LNCAP (cell line): ENCODE data around the gene NECTIN1.

ENCODE experiments used
- TF ChIP-seq, protein P1 (sequence below): fragments of 450-650 bp; IDR thresholded peaks from 2 replicates; pipeline ENCODE4 v1.5.1; 2017; ENCODE audit warnings: mild to moderate bottlenecking

The NECTIN1 gene

GRCh38 chr11:119626197-119626841 lies 102.7 kb downstream of the NECTIN1 start:
- TF ChIP-seq, protein P1, sequence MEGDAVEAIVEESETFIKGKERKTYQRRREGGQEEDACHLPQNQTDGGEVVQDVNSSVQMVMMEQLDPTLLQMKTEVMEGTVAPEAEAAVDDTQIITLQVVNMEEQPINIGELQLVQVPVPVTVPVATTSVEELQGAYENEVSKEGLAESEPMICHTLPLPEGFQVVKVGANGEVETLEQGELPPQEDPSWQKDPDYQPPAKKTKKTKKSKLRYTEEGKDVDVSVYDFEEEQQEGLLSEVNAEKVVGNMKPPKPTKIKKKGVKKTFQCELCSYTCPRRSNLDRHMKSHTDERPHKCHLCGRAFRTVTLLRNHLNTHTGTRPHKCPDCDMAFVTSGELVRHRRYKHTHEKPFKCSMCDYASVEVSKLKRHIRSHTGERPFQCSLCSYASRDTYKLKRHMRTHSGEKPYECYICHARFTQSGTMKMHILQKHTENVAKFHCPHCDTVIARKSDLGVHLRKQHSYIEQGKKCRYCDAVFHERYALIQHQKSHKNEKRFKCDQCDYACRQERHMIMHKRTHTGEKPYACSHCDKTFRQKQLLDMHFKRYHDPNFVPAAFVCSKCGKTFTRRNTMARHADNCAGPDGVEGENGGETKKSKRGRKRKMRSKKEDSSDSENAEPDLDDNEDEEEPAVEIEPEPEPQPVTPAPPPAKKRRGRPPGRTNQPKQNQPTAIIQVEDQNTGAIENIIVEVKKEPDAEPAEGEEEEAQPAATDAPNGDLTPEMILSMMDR = no peak

- TF ChIP-seq, protein P1 = no peak
These were observed 103.6 kb downstream of the NECTIN1 start for GRCh38 chr11:119625206-119625978.

DNA sequence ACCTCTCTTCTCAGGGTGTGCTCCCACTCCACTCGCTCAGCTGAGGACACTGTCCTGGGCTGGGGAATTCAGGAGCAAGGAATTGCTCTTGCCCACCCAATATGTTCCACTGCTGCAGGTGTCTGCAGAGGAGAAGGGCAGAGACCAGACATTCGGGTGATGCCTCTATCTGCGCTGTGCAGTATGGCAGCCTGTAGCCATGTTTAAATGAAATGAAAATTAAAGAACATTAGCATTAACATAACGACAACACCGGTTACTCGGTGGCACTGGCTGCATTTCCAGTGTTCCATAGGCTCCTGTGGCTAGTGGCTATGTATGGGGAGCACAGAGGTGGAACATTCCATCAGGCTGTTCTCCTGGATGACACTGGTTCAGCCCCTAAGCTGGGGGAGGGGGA lies 104.4 kb downstream of the NECTIN1 start:
- TF ChIP-seq, protein P1 = no peak

GRCh38 chr11:119624102-119624615 lies 104.8 kb downstream of the NECTIN1 start:
- TF ChIP-seq, protein P1 = peak; percentile 81

GRCh38 chr11:119623682-119624081 lies 105.3 kb downstream of the NECTIN1 start:
- TF ChIP-seq, protein P1 = no peak

GRCh38 chr11:119622454-119623143 lies 106.4 kb downstream of the NECTIN1 start:
- TF ChIP-seq, protein P1 = no peak

DNA sequence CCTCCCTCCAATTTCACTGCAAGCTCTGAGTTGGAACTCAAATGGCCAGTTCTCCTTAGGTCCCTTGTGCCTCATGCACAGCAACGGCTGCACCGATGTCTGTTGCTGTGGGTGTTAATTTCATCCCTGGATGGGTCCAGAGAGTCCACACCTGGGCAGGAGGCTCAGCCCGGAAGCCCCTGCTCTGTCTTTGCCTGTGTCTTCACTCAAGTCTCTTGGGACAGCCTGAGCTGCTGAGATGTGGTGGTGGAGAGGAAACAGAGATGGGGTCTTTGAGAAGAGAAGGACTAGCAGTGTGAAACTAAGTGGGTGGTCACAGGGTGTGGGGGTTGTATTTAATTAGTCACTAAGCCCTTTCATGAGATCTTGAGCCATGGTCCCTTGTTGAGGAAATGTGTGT lies 109.3 kb downstream of the NECTIN1 start:
- TF ChIP-seq, protein P1 = no peak
